ENCODE measurements around the gene NCAM2.

The NCAM2 gene

DNA sequence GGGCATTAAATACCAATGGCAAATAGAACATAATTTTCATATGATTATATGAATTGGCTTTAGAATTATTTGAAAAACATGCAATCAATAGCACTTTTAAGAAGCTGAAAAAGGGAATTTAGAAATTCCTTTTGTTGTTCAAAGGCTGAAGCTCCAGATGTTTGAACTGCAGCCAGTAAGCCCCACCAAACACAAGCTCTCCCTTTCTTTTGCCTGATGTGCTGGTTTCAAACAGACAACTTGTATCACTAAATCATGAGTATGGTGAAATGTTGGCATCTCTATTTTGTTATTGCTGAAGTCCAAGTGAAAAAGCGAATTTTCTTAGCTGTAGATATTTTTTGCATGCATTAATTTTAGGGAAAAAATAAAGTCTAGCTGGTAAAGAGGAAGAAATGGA lies 27.5 kb upstream of the NCAM2 start:
- TF ChIP-seq MAX (IDR thresholded peaks at IDR 0.05) (no peak), RAD21 (IDR thresholded peaks at IDR 0.05; ENCODE audit: low read depth) (no peak), EP300 (IDR thresholded peaks at IDR 0.05; ENCODE audit: borderline replicate concordance) (no peak), FOXM1 (IDR thresholded peaks at IDR 0.05; ENCODE audit: borderline replicate concordance, low read depth) (no peak), TCF12 (IDR thresholded peaks at IDR 0.05; ENCODE audit: low read depth) (no peak), CREB1 (IDR thresholded peaks at IDR 0.05; ENCODE audit: low read depth) (no peak), ZBTB7A (IDR thresholded peaks at IDR 0.05; ENCODE audit: low read depth) (no peak), CEBPB (IDR thresholded peaks at IDR 0.05) (no peak), TAF1 (IDR thresholded peaks at IDR 0.05; ENCODE audit: low read depth) (no peak), NFIC (IDR thresholded peaks at IDR 0.05) (no peak), EGR1 (IDR thresholded peaks at IDR 0.05) (no peak), YY1 (IDR thresholded peaks at IDR 0.05; ENCODE audit: low read depth) (no peak), TEAD4 (IDR thresholded peaks at IDR 0.05) (no peak)
- TF ChIP-seq, protein P1, sequence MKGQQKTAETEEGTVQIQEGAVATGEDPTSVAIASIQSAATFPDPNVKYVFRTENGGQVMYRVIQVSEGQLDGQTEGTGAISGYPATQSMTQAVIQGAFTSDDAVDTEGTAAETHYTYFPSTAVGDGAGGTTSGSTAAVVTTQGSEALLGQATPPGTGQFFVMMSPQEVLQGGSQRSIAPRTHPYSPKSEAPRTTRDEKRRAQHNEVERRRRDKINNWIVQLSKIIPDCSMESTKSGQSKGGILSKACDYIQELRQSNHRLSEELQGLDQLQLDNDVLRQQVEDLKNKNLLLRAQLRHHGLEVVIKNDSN (IDR thresholded peaks at IDR 0.05), result no peak
- TF ChIP-seq, protein P2, sequence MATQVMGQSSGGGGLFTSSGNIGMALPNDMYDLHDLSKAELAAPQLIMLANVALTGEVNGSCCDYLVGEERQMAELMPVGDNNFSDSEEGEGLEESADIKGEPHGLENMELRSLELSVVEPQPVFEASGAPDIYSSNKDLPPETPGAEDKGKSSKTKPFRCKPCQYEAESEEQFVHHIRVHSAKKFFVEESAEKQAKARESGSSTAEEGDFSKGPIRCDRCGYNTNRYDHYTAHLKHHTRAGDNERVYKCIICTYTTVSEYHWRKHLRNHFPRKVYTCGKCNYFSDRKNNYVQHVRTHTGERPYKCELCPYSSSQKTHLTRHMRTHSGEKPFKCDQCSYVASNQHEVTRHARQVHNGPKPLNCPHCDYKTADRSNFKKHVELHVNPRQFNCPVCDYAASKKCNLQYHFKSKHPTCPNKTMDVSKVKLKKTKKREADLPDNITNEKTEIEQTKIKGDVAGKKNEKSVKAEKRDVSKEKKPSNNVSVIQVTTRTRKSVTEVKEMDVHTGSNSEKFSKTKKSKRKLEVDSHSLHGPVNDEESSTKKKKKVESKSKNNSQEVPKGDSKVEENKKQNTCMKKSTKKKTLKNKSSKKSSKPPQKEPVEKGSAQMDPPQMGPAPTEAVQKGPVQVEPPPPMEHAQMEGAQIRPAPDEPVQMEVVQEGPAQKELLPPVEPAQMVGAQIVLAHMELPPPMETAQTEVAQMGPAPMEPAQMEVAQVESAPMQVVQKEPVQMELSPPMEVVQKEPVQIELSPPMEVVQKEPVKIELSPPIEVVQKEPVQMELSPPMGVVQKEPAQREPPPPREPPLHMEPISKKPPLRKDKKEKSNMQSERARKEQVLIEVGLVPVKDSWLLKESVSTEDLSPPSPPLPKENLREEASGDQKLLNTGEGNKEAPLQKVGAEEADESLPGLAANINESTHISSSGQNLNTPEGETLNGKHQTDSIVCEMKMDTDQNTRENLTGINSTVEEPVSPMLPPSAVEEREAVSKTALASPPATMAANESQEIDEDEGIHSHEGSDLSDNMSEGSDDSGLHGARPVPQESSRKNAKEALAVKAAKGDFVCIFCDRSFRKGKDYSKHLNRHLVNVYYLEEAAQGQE (IDR thresholded peaks at IDR 0.05; ENCODE audit: low read depth), result no peak

DNA sequence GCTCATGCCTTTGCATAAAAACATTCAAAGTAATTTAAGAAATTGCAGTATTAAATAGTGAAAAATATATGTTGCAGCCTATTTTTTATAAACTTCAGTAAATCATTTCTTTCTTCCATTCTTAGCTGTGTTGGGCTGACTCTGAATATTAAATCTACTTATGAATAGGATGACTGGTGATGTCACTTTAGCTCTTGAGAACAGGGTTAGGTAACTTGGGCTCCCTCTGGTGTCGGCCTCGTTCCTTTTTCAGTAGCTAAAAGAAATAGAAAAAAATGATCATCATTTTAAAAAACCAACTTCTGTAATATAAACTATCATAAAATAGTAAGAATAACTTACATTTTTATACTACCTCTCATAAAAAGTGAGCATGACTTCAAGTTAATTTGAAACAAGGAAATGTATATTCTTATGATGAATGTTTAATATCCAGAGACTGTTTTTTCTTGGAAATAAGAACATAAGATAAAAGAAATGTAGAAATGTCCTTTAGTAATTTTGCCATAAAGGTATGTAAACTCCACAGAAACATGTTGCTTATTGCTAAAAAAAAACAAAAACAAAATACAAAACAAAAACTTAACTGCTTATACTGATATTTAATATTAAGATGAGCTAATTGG lies 26.8 kb upstream of the NCAM2 start:
- TF ChIP-seq FOXM1 (IDR thresholded peaks at IDR 0.05; ENCODE audit: borderline replicate concordance, low read depth) (no peak), TAF1 (IDR thresholded peaks at IDR 0.05; ENCODE audit: low read depth) (no peak), RAD21 (IDR thresholded peaks at IDR 0.05; ENCODE audit: low read depth) (peak; percentile 25; the same call in 1 of the 2 replicates), CEBPB (IDR thresholded peaks at IDR 0.05) (no peak)

DNA sequence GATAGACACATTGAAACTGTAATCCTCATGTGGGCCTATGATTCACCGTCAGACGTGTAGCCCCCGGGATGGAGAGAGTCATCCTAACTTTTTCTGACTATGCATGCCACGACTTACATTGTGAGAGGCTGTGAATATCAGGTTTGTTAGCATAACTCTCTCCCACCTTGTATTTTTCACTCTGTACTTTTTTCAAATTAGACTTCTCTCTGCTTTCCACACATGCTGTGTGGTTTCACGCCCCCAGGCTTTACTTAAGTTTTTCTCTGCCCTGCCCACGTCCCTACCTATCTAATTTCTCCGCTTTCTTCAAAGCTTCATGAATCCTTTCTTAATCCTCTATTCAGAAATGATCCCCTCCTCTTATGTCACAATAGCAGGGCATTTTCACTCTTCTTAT lies 3.4 kb upstream of the NCAM2 start:
- no peak for TF ChIP-seq MAX (IDR thresholded peaks at IDR 0.05)
- no peak for TF ChIP-seq CEBPB (IDR thresholded peaks at IDR 0.05)
- TF ChIP-seq TAF1 (IDR thresholded peaks at IDR 0.05; ENCODE audit: low read depth), result no peak
- TF ChIP-seq, protein P1 (IDR thresholded peaks at IDR 0.05), result no peak
- no peak for TF ChIP-seq FOXM1 (IDR thresholded peaks at IDR 0.05; ENCODE audit: borderline replicate concordance, low read depth)
- TF ChIP-seq, protein P2 (IDR thresholded peaks at IDR 0.05; ENCODE audit: low read depth), result no peak
- TF ChIP-seq ZBTB7A (IDR thresholded peaks at IDR 0.05; ENCODE audit: low read depth), result no peak
- TF ChIP-seq NFIC (IDR thresholded peaks at IDR 0.05), result no peak
- TF ChIP-seq CREB1 (IDR thresholded peaks at IDR 0.05; ENCODE audit: low read depth), result no peak
- TF ChIP-seq RAD21 (IDR thresholded peaks at IDR 0.05; ENCODE audit: low read depth), result no peak
- TF ChIP-seq EP300 (IDR thresholded peaks at IDR 0.05; ENCODE audit: borderline replicate concordance), result no peak
- no peak for TF ChIP-seq TCF12 (IDR thresholded peaks at IDR 0.05; ENCODE audit: low read depth)
- TF ChIP-seq YY1 (IDR thresholded peaks at IDR 0.05; ENCODE audit: low read depth), result no peak
- TF ChIP-seq TEAD4 (IDR thresholded peaks at IDR 0.05), result no peak
- no peak for TF ChIP-seq EGR1 (IDR thresholded peaks at IDR 0.05)

DNA sequence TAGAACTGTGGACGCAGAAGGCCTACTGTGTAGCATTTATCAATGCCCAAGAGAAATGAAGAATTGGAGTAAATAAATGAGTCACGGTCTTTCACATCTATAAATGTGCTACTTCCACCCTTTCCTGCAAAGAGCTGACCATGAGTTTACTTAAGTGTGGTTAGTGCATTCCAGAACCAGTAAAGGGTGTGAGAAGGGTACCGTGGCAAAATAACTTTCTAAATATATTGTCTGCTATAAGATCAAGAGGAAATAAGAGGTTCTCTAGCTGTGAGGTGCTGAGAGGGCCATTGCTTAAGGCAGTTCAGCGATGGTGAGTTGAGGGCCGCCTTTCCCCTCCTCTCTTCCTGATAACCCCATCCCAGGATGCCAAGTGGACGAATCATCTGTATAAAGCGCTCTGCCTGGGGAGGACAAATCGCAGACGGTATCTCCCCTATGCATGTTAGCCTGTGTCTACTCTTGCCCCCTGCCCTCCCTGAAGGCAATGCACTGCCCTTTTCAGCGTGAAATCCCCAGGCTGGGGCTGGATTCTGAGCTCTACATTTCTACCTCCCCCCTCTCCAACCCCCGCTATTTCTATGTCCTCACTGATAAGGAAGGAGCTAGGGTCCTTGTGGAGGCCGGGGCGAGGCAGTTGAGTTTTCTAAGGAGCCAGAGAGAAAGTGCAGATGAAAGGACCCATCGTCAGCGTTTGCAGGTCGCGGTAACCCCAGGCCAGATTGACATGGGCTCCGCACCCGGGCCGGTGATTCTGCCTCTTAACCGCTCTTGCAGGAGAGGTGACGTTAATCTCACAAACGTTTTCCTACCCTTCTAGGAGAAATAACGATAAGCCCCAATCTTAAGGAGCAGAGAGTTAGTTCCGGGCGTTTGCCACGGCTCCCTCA lies 1.5 kb upstream of the NCAM2 start:
- no peak for TF ChIP-seq CEBPB (IDR thresholded peaks at IDR 0.05)
- no peak for TF ChIP-seq MAX (IDR thresholded peaks at IDR 0.05)
- TF ChIP-seq, protein P2 (IDR thresholded peaks at IDR 0.05; ENCODE audit: low read depth), result no peak
- TF ChIP-seq TCF12 (IDR thresholded peaks at IDR 0.05; ENCODE audit: low read depth), result no peak
- no peak for TF ChIP-seq ZBTB7A (IDR thresholded peaks at IDR 0.05; ENCODE audit: low read depth)
- no peak for TF ChIP-seq RAD21 (IDR thresholded peaks at IDR 0.05; ENCODE audit: low read depth)
- TF ChIP-seq NFIC (IDR thresholded peaks at IDR 0.05), result no peak
- no peak for TF ChIP-seq CREB1 (IDR thresholded peaks at IDR 0.05; ENCODE audit: low read depth)
- TF ChIP-seq TEAD4 (IDR thresholded peaks at IDR 0.05), result no peak
- TF ChIP-seq TAF1 (IDR thresholded peaks at IDR 0.05; ENCODE audit: low read depth), result no peak
- no peak for TF ChIP-seq YY1 (IDR thresholded peaks at IDR 0.05; ENCODE audit: low read depth)
- TF ChIP-seq EGR1 (IDR thresholded peaks at IDR 0.05), result no peak
- TF ChIP-seq EP300 (IDR thresholded peaks at IDR 0.05; ENCODE audit: borderline replicate concordance), result no peak
- TF ChIP-seq FOXM1 (IDR thresholded peaks at IDR 0.05; ENCODE audit: borderline replicate concordance, low read depth), result no peak
- TF ChIP-seq, protein P1 (IDR thresholded peaks at IDR 0.05), result no peak
